SK-N-MC (cell line): ENCODE results near the gene SPATS1.

Experiments used
- EZH2 ChIP-seq: fragments of 200-600 bp; sonication (generic); IDR thresholded peaks from one replicate; pipeline ENCODE4 v1.6.1; 2017; ENCODE audit warnings: antibody characterized with exemption
- FOXP2 ChIP-seq: optimal IDR thresholded peaks from 2 replicates; pipeline ENCODE3; 2011; ENCODE audit warnings: mild to moderate bottlenecking, moderate library complexity; ENCODE audit not compliant: insufficient read depth; ENCODE audit errors: extremely low read length, control extremely low read depth
- POLR2AphosphoS5 ChIP-seq: IDR thresholded peaks from 2 replicates; pipeline ENCODE4 v1.6.1; 2012; ENCODE audit warnings: mild to moderate bottlenecking, low read depth, low read length, borderline replicate concordance

DNA sequence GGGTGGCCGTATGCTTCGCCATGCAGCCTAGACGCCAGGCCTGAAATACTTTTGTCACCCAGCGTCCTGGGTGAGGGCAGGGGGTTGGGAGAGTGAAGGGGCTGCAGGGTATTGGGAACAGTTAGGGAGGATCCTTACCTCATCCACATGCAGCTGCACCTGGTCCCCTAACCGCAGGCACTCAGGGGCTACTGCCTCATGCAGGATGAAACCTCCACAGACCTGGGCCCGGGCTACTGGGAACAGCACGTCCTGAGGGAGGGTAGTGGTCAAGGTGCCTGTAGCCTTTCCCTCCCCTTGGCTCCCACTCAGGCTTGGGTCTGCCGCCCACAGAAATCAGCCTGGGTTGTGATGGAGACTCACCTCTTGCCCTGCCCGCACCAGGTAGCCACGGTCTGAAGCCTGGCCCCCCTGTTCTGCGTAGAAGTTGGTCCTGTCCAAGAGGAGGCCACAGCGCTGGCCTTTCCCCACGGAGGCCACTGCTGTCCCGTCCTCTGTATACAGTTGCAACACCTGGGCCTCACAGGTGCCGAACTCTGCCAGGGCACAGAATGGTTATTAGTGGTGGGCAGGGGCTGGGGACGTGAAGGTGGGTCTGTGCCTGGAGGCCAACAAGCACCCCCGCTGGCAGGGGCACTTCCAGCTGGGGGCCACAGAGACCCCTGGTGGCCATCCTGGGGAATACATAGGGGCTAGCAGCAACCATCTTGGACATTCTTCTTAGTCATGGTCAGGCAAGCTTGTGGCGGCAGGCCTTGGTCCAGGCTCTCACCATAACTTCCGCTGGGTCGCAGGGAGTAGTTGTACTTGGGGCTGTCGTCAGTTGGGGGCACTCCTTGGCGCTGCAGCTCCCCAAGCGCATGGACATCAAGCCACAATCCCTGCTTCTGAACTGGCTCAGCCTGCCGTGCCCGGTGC lies 37.9 kb upstream of the SPATS1 start:
- TF ChIP-seq EZH2: no peak
- TF ChIP-seq POLR2AphosphoS5: no peak
- no peak for TF ChIP-seq FOXP2
